Osteoblast (primary cell): ENCODE data around the gene SLC1A3. TPM values are rescaled to one million over a fixed set of nuclear protein-coding genes. Genes with fewer than 3 reads are reported as not detected.

ENCODE experiments used
- DNase-seq: peaks from one replicate; pipeline ENCODE4 v3.0.0; 2011; ENCODE audit warnings: low spot score, mixed read lengths; ENCODE audit not compliant: insufficient read length; ENCODE audit errors: missing footprints
- H2AFZ ChIP-seq: 2 replicates; pipeline ENCODE4 v1.6.0; 2011; ENCODE audit warnings: mild to moderate bottlenecking, low read length
- H3K27ac ChIP-seq: 2 replicates; pipeline ENCODE4 v1.5.1; 2011; ENCODE audit warnings: mild to moderate bottlenecking, low read depth, low read length, moderate library complexity
- H3K27me3 ChIP-seq: 2 replicates; pipeline ENCODE4 v1.6.0; 2012; ENCODE audit warnings: mild to moderate bottlenecking, control low read depth, inconsistent platforms, low read length, moderate library complexity; ENCODE audit not compliant: insufficient read depth
- H3K36me3 ChIP-seq: 2 replicates; pipeline ENCODE4 v1.5.1; 2011; ENCODE audit warnings: mild to moderate bottlenecking, low read length, control low read depth, moderate library complexity; ENCODE audit not compliant: insufficient read depth
- H3K4me1 ChIP-seq: 2 replicates; pipeline ENCODE4 v1.5.1; 2011; ENCODE audit warnings: mild to moderate bottlenecking, low read length, control low read depth, moderate library complexity; ENCODE audit not compliant: insufficient read depth
- H3K4me2 ChIP-seq: 2 replicates; pipeline ENCODE4 v1.6.0; 2011; ENCODE audit warnings: mild to moderate bottlenecking, low read length; ENCODE audit not compliant: insufficient read depth
- H3K4me3 ChIP-seq: fragments of 200-600 bp; sonication (generic); 3 replicates; pipeline ENCODE4 v1.5.1; 2012; ENCODE audit warnings: mild to moderate bottlenecking, low read length, inconsistent platforms; ENCODE audit not compliant: insufficient read depth
- H3K79me2 ChIP-seq: 2 replicates; pipeline ENCODE4 v1.6.0; 2012; ENCODE audit warnings: mild to moderate bottlenecking, low read length, control low read depth, inconsistent platforms; ENCODE audit not compliant: insufficient read depth
- H3K9me3 ChIP-seq: 2 replicates; pipeline ENCODE4 v1.5.1; 2011; ENCODE audit warnings: low read depth, low read length, control low read depth
- H4K20me1 ChIP-seq: 2 replicates; pipeline ENCODE4 v1.6.0; 2012; ENCODE audit warnings: mild to moderate bottlenecking, low read length, control low read depth; ENCODE audit not compliant: insufficient read depth
- CTCF ChIP-seq: IDR thresholded peaks from 2 replicates; pipeline ENCODE4 v1.5.1; 2011; ENCODE audit warnings: mild to moderate bottlenecking, low read depth, low read length, moderate library complexity; ENCODE audit errors: extremely low read depth
- total RNA-seq: library from RNA; depleted of rRNA; stranded (reverse); fragments of >200 nt; gene quantifications from 2 replicates; pipeline ENCODE4 v1.2.3, GENCODE V29; 2012

The SLC1A3 gene
- total RNA-seq, 1 donor, result 45.2 TPM

- Histone ChIP-seq H3K27ac (no peak overlapping the region), H4K20me1 (no peaks in the 10 kb centered on the region), H3K36me3 (no peaks in the 10 kb centered on the region), H3K4me1 (no peaks in the 10 kb centered on the region), H3K27me3 (no peaks in the 10 kb centered on the region), H3K4me2 (no peak overlapping the region), H3K9me3 (no peaks in the 10 kb centered on the region), H2AFZ (no peak overlapping the region), H3K79me2 (no peaks in the 10 kb centered on the region), H3K4me3 (no peak overlapping the region)
- DNase-seq, result no peak
- TF ChIP-seq CTCF, result no peak
Measured at GRCh38 chr5:36593867-36594266, 12.5 kb upstream of the SLC1A3 start.

- Histone ChIP-seq H3K27me3 (no peaks in the 10 kb centered on the region), H3K4me2 (no peak overlapping the region), H3K27ac (no peak overlapping the region), H3K4me1 (peaks cover 13% of the 10 kb centered on the region), H2AFZ (no peak overlapping the region), H3K36me3 (no peaks in the 10 kb centered on the region), H3K79me2 (no peaks in the 10 kb centered on the region), H3K4me3 (no peak overlapping the region), H3K9me3 (no peaks in the 10 kb centered on the region), H4K20me1 (no peaks in the 10 kb centered on the region)
- no peak for DNase-seq
- no peak for TF ChIP-seq CTCF
Measured at GRCh38 chr5:36596247-36596646, 10.2 kb upstream of the SLC1A3 start.

DNA sequence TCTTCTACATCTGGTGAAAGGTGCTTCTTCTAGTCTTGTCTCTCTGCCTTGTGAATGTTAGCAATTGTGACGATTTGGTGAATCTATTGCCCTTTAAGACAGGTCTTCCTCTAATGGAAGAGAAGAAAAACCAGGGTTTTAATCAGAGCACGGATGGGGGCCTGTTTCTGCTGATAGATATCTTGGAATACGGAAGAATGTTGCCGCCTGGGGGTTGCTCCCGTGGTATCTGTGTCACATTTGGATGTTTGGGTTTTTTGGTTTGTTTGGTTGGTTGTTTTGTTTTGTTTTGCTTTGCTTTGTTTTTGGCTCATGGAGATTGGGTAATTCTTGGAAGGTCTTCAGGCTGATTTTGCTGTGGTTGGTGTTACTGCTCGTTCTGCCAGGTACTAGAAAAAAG is 9.7 kb upstream of the SLC1A3 start:
- no peaks in the 10 kb centered on the region for H3K27me3 ChIP-seq
- no peak overlapping the region for H3K27ac ChIP-seq
- TF ChIP-seq CTCF, result no peak
- peaks cover 13% of the 10 kb centered on the region for H3K4me1 ChIP-seq
- H3K36me3 ChIP-seq, result no peaks in the 10 kb centered on the region
- H3K4me3 ChIP-seq, result no peak overlapping the region
- no peaks in the 10 kb centered on the region for H3K9me3 ChIP-seq
- DNase-seq, result no peak
- no peak overlapping the region for H3K4me2 ChIP-seq
- H4K20me1 ChIP-seq, result no peaks in the 10 kb centered on the region
- H3K79me2 ChIP-seq, result no peaks in the 10 kb centered on the region
- no peak overlapping the region for H2AFZ ChIP-seq

- Histone ChIP-seq H3K27ac (no peak overlapping the region), H3K4me1 (peaks cover 13% of the 10 kb centered on the region), H3K4me2 (no peak overlapping the region), H3K79me2 (no peaks in the 10 kb centered on the region), H4K20me1 (no peaks in the 10 kb centered on the region), H2AFZ (no peak overlapping the region), H3K9me3 (no peaks in the 10 kb centered on the region), H3K4me3 (no peak overlapping the region), H3K27me3 (no peaks in the 10 kb centered on the region), H3K36me3 (no peaks in the 10 kb centered on the region)
- TF ChIP-seq CTCF, result no peak
- DNase-seq, result no peak
Measured at GRCh38 chr5:36598045-36598444, 8.4 kb upstream of the SLC1A3 start.
